Activated T-helper 17 cell treated with anti-CD3 and anti-CD28 coated beads, Interleukin-2, amount 50 U/mL, for 72 hours (primary cell): ENCODE measurements around the gene ZNRF4. TPM values are rescaled to one million over a fixed set of nuclear protein-coding genes. Genes with fewer than 3 reads are reported as not detected.
"Not testable (repeated sequence)": the region's sequence is repeated elsewhere in the genome, so short reads cannot be mapped to it uniquely, and the experiment has no call there.

Experiments
- ATAC-seq: fragments of 150-1000 bp; cut with Tn5 transposase; replicated peaks from 2 replicates; pipeline ENCODE4 v1.10.0; 2021; ENCODE audit warnings: mild to moderate bottlenecking, moderate library complexity
- H3K27ac Mint-ChIP-seq: one replicate; pipeline ENCODE4 v1.8.0; 2022; ENCODE audit warnings: mixed read lengths
- H3K27me3 Mint-ChIP-seq: one replicate; pipeline ENCODE4 v1.8.0; 2022; ENCODE audit warnings: mixed read lengths
- H3K36me3 Mint-ChIP-seq: one replicate; pipeline ENCODE4 v1.8.0; 2022; ENCODE audit warnings: low read depth, mild to moderate bottlenecking, mixed read lengths
- H3K4me1 Mint-ChIP-seq: one replicate; pipeline ENCODE4 v1.8.0; 2022; ENCODE audit warnings: mixed read lengths
- H3K4me3 Mint-ChIP-seq: one replicate; pipeline ENCODE4 v1.8.0; 2022; ENCODE audit warnings: mild to moderate bottlenecking, mixed read lengths
- H3K9me3 Mint-ChIP-seq: one replicate; pipeline ENCODE4 v1.8.0; 2022; ENCODE audit warnings: mixed read lengths
- total RNA-seq, 2 donors: library from RNA; stranded (reverse); gene quantifications; one replicate each; pipeline ENCODE4 v1.2.3, GENCODE V29; 2022

The ZNRF4 gene
- total RNA-seq, 2 donors from 2014 or later = not detected

- H3K9me3 Mint-ChIP-seq = no peaks in the 10 kb centered on the region
- no peaks in the 10 kb centered on the region for H3K4me1 Mint-ChIP-seq
- no peak overlapping the region for H3K4me3 Mint-ChIP-seq
- no peaks in the 10 kb centered on the region for H3K36me3 Mint-ChIP-seq
- H3K27ac Mint-ChIP-seq = no peak overlapping the region
- ATAC-seq = no peak
- H3K27me3 Mint-ChIP-seq = peaks cover 32% of the 10 kb centered on the region
These were observed 22.4 kb downstream of the ZNRF4 start for GRCh38 chr19:5477451-5478215.

DNA sequence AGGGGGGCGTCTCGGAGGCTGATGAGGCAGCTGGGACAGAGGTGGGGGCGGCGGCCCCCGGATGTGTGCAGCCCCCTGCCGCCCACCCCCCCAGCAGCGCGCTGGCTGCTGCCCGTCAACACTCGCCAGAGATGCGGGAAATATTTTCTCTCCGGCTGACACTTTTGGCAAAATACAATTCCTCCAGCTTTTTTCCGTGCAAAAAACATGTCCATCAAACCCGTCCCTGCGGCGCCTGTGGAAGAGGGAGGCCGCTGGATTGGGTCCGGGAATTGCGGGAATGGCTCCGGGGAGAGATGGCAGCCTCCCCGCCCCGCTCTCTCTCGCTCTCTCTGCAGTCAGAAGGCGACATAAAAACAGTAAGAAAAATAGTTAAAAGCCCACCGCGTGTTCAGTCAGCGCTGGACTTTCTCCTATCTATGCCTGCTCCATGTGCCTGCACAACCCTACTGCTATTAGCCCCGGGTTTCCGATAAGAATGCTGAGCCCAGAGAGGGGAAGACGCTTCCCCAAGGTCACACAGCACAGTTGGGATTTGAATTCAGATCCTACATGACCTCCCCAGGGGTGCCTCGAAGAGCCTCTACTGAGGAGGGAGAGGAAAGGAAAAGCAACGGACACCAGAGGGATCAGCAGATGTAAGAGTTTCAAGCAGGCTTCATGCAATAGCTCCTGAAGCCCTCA lies 23.2 kb downstream of the ZNRF4 start:
- H3K4me1 Mint-ChIP-seq = no peaks in the 10 kb centered on the region
- H3K27me3 Mint-ChIP-seq = peaks cover 35% of the 10 kb centered on the region
- no peak overlapping the region for H3K4me3 Mint-ChIP-seq
- H3K9me3 Mint-ChIP-seq = no peaks in the 10 kb centered on the region
- H3K36me3 Mint-ChIP-seq = no peaks in the 10 kb centered on the region
- no peak overlapping the region for H3K27ac Mint-ChIP-seq
- ATAC-seq = no peak

DNA sequence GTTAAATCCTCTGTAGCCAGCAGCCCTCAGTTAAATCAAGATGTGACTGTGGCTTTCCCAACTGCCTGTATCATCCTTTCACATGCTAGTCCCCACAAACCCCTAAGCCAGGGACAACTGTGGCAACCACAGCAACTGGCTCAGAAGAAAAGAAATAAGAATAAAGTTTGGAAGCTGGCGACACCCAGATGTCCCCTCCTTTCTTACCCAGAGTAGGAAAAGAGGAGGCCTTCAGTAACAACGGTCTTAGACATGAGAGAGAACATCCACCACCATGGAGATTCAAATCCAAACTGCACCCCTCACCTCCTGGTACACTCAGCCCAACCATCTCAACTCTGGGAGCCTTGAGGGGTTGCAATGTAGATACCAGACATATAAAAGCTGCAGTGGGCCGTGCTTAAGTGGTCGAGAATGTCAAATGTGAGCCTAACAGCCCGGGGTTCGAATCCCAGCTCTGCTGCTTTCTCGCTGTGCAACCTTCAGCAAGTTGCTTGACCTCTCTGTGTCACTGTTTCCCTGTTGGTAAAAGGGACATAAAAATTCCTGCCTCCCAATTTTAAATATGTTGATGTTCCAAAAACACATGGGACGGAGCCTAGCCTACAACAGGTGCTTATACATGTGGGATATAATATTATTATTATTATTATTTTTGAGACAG lies 23.8 kb downstream of the ZNRF4 start:
- Mint-ChIP-seq H3K9me3 (no peaks in the 10 kb centered on the region), H3K4me1 (no peaks in the 10 kb centered on the region), H3K27ac (no peak overlapping the region), H3K36me3 (no peaks in the 10 kb centered on the region), H3K4me3 (no peak overlapping the region), H3K27me3 (peaks cover 35% of the 10 kb centered on the region)
- no peak for ATAC-seq

DNA sequence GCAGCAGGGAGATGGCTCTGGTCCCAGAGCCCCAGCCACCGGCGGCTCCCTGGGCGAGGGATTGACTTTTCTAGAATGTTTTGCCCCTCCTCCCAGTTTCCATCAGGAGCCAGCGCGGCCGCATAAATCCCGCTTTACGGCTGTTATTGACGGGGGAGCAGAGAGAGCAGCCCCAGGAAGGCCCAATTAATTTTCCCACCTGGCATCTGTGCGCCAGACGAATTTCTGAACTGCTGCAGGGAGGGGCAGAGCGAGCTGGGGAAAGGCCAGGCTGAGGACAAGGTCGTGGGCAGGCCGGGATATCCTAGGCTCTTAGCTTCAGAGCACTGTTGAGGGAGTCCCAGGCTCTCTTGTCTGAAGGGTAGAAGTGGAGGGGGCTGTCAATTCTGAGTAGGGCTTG lies 24.7 kb downstream of the ZNRF4 start:
- Mint-ChIP-seq H3K27ac (no peak overlapping the region), H3K27me3 (peaks cover 32% of the 10 kb centered on the region), H3K4me3 (no peak overlapping the region), H3K4me1 (no peaks in the 10 kb centered on the region), H3K36me3 (no peaks in the 10 kb centered on the region), H3K9me3 (no peaks in the 10 kb centered on the region)
- no peak for ATAC-seq

- no peaks in the 10 kb centered on the region for H3K9me3 Mint-ChIP-seq
These were observed 25.2 kb downstream of the ZNRF4 start for GRCh38 chr19:5480427-5480836.

DNA sequence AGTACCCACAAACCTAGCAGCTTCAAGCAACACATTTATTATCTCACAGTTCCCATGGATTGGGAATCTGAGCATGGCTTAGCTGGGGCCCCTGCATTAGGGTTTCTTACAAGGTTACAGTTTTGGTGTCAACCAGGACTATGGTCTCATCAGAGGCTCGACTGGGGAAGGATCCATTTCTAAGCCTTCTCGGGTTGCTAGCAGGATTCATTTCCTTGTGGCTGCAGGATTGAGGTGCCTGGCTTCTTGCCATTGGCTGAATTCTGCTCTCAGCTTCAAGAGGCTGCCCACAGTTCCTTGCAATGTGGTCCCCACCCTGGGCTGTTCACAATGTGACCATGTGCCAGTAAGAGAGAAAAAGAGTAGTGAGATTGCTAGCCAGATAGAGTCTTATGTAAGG lies 26.7 kb downstream of the ZNRF4 start:
- no peak for ATAC-seq
- no peaks in the 10 kb centered on the region for H3K4me1 Mint-ChIP-seq
- peaks cover 35% of the 10 kb centered on the region for H3K27me3 Mint-ChIP-seq
- H3K4me3 Mint-ChIP-seq = no peak overlapping the region
- H3K9me3 Mint-ChIP-seq = no peaks in the 10 kb centered on the region
- H3K36me3 Mint-ChIP-seq = no peaks in the 10 kb centered on the region
- no peak overlapping the region for H3K27ac Mint-ChIP-seq

More at GRCh38 chr19:5480427-5480836, 25.2 kb downstream of the ZNRF4 start:
- Mint-ChIP-seq H3K36me3 (no peaks in the 10 kb centered on the region), H3K27me3 (peaks cover 33% of the 10 kb centered on the region), H3K27ac (no peak overlapping the region), H3K4me3 (no peak overlapping the region), H3K4me1 (no peaks in the 10 kb centered on the region)
- ATAC-seq = no peak

DNA sequence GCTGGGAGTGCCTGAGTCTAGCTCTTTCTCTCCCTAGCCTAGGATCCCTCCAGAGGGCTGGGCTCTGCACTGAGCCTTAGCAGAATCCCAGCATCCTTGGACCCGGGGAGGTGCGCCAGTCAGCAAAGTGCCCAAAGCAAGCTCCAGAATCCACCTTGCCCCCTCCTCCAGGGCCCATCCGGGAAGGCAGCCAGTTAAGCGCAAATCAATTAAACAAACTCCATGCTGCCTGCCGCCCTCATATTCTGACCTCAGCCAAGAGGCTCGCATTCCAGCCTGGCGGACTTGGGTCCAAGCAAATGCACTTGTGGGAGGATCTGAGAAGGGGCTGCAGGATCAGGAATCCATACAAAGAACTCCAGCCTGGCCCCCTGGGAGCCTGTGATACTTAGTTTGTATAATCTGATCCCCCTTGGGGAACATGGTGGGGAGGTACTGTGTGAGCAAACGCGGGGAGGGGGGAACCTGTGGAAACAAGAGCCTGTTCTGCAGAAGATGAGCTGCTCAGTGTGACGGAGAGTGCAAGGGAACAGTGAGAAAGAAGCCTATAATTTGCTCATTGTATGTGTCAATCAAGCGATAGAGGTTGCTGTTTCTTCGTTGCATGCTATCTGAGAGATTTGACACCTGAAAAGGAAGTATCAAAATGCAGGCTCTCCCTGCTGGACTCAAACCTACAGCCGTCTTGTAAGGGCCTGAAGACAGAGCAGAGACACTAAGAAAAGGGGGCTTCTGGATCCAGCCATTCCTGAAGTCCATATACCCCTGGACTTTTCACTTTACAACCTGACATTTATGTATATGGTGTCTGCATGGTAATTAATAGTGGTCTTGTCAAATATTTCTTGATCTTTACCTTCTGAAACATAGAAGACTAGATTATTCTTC lies 29.4 kb downstream of the ZNRF4 start:
- Mint-ChIP-seq H3K27me3 (peaks cover 28% of the 10 kb centered on the region), H3K4me1 (no peaks in the 10 kb centered on the region), H3K36me3 (no peaks in the 10 kb centered on the region), H3K4me3 (no peak overlapping the region), H3K27ac (no peak overlapping the region), H3K9me3 (no peaks in the 10 kb centered on the region)
- no peak for ATAC-seq

- Mint-ChIP-seq H3K4me1 (no peaks in the 10 kb centered on the region), H3K9me3 (no peaks in the 10 kb centered on the region), H3K36me3 (no peaks in the 10 kb centered on the region), H3K27me3 (peaks cover 30% of the 10 kb centered on the region), H3K4me3 (no peak overlapping the region), H3K27ac (no peak overlapping the region)
- no peak for ATAC-seq
These were observed 30.0 kb downstream of the ZNRF4 start for GRCh38 chr19:5485286-5485636.

DNA sequence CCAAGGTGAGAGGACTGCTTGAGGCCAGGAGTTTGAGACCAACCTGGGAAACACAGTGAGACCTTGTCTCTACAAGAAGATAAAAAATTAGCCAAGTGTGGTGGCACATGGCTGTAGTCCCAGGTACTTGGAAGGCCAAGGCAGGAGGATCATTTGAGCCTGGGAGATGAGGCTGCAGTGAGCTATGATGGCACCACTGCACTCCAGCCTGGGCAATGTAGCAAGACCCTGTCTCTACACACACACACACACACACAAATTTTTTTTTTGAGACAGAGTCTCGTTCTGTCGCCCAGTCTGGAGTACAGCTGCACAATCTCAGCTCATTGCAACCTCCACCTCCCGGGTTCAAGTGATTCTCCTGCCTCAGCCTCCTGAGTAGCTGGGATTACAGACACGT lies 30.4 kb downstream of the ZNRF4 start:
- H3K4me1 Mint-ChIP-seq, H3K4me3 Mint-ChIP-seq, ATAC-seq, H3K9me3 Mint-ChIP-seq, H3K36me3 Mint-ChIP-seq, H3K27ac Mint-ChIP-seq: not testable (repeated sequence)
- H3K27me3 Mint-ChIP-seq = peaks cover 31% of the 10 kb centered on the region

GRCh38 chr19:5487222-5487621 lies 32.0 kb downstream of the ZNRF4 start:
- H3K4me1 Mint-ChIP-seq = no peaks in the 10 kb centered on the region
- no peak overlapping the region for H3K4me3 Mint-ChIP-seq
- no peaks in the 10 kb centered on the region for H3K36me3 Mint-ChIP-seq
- no peaks in the 10 kb centered on the region for H3K9me3 Mint-ChIP-seq
- H3K27me3 Mint-ChIP-seq = peaks cover 30% of the 10 kb centered on the region
- no peak for ATAC-seq
- H3K27ac Mint-ChIP-seq = no peak overlapping the region

- H3K36me3 Mint-ChIP-seq = no peaks in the 10 kb centered on the region
- no peaks in the 10 kb centered on the region for H3K4me1 Mint-ChIP-seq
- no peak overlapping the region for H3K4me3 Mint-ChIP-seq
These were observed 34.3 kb downstream of the ZNRF4 start for GRCh38 chr19:5489551-5489950.

GRCh38 chr19:5491565-5491964 lies 36.3 kb downstream of the ZNRF4 start:
- H3K9me3 Mint-ChIP-seq = no peaks in the 10 kb centered on the region
- peaks cover 31% of the 10 kb centered on the region for H3K27me3 Mint-ChIP-seq
- no peaks in the 10 kb centered on the region for H3K4me1 Mint-ChIP-seq
- no peak for ATAC-seq
- no peaks in the 10 kb centered on the region for H3K36me3 Mint-ChIP-seq
- no peak overlapping the region for H3K4me3 Mint-ChIP-seq
- H3K27ac Mint-ChIP-seq = no peak overlapping the region

More at GRCh38 chr19:5489551-5489950, 34.3 kb downstream of the ZNRF4 start:
- no peak for ATAC-seq
- Mint-ChIP-seq H3K27ac (no peak overlapping the region), H3K27me3 (peaks cover 27% of the 10 kb centered on the region), H3K9me3 (no peaks in the 10 kb centered on the region)

- ATAC-seq = no peak
- peaks cover 33% of the 10 kb centered on the region for H3K27me3 Mint-ChIP-seq
- no peaks in the 10 kb centered on the region for H3K36me3 Mint-ChIP-seq
- no peak overlapping the region for H3K4me3 Mint-ChIP-seq
- no peak overlapping the region for H3K27ac Mint-ChIP-seq
- H3K9me3 Mint-ChIP-seq = no peaks in the 10 kb centered on the region
- no peaks in the 10 kb centered on the region for H3K4me1 Mint-ChIP-seq
These were observed 37.0 kb downstream of the ZNRF4 start for GRCh38 chr19:5492281-5492634.

GRCh38 chr19:5492635-5493409 lies 37.6 kb downstream of the ZNRF4 start:
- H3K27ac Mint-ChIP-seq = no peak overlapping the region
- no peak overlapping the region for H3K4me3 Mint-ChIP-seq
- peaks cover 35% of the 10 kb centered on the region for H3K27me3 Mint-ChIP-seq
- H3K4me1 Mint-ChIP-seq = no peaks in the 10 kb centered on the region
- ATAC-seq = no peak
- no peaks in the 10 kb centered on the region for H3K36me3 Mint-ChIP-seq
- H3K9me3 Mint-ChIP-seq = no peaks in the 10 kb centered on the region
